HG02943 (cell line): Measurements from ENCODE around the gene CROCC.
"Not testable (repeated sequence)": the region's sequence is repeated elsewhere in the genome, so short reads cannot be mapped to it uniquely, and the experiment has no call there.

Experiments used
- ATAC-seq: cut with Tn5 transposase; IDR thresholded peaks from one replicate; pipeline ENCODE4 v1.9.1; 2021; ENCODE audit warnings: mild to moderate bottlenecking, low read depth, moderate library complexity; ENCODE audit not compliant: unreplicated experiment

CROCC gene

DNA sequence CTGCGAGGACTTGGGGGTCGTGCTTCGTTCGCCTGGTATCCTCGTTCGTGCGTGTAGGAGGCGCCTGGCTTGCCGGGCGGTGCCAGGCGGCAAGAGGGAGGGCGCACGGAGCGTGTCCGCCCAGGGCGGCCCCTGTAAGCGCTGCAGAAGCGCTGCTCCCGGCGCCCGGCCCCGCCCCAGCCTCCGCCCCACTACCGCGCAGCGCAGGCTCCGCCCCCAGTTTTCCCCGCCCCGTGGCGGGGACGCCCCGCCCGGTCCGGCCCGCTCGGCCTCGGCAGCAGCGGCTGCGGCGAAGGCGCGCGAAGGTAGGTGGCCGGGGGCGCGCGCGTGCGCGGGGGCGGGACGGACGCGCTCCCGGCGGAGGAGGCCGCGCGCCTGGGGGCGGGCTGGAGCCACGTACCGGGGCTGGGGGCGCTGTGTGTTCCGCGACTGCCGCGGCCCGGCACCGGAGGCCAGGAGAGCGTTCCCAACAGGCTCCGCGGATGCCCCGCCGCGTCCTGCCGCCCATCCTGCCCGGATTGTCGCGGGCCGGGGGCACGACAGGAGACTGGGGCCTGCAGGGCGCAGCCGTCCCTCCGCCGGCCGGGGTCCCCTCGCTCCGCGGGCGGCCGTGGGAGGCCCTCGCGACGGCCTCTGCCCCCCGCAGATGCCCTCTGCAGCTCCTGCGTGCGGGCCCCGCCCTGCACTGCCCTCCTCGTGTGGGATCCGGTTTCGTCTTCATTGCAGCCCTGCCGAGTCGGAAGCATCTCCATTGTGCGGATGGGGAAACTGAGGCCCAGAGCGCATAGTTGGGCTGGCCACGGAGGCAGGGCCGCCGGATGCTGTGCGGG lies 7.7 kb upstream of the CROCC start:
- ATAC-seq, result peak; percentile 70

DNA sequence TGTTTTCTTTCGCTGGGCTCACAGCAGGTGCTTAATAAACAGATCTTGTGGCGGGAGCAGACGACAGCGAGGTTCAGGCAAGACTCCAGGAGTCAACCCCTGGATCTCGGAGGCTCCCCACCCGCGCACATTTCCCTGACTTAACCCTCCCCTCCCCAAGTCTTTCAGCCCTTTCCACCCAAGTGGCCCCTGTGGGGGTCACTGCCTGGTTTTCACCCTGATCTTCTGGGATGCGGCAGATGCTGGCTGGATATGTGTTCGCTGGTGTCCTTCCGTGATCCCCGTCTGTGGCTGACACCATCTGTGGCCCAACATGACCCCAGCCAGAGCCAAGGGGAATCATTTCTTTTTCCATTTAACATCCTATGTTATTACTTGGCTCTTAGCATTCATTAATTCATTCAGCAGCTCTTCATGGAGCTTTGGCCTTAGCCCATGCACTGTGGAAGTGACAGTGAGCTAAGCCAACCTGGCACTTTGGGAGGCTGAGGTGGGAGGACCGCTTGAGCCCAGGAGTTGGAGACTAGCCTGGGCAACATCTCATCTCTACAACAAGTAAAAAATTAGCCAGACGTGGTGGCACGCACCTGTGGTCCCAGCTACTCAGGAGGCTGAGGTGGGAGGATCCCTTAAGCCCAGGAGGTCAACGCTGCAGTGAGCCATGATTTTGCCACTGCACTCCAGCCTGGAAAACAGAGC lies 6.7 kb upstream of the CROCC start:
- ATAC-seq, result not testable (repeated sequence)

DNA sequence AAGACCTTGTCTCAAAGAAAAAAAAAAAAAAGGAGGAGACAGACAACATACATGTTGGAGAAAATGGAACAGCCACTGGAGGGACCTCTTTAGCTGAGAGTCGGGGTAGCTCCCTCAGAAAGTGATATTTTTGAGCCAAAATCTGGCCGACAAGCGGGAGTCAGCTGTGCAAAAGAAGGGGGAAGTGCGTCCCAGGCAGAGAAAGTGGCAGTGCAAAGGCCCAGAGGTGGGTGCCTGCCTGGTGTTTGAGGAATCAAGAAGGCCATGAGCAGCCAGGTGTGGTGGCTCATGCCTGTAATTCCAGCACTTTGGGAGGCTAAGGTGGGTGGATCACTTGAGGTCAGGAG lies 6.1 kb upstream of the CROCC start:
- no peak for ATAC-seq

DNA sequence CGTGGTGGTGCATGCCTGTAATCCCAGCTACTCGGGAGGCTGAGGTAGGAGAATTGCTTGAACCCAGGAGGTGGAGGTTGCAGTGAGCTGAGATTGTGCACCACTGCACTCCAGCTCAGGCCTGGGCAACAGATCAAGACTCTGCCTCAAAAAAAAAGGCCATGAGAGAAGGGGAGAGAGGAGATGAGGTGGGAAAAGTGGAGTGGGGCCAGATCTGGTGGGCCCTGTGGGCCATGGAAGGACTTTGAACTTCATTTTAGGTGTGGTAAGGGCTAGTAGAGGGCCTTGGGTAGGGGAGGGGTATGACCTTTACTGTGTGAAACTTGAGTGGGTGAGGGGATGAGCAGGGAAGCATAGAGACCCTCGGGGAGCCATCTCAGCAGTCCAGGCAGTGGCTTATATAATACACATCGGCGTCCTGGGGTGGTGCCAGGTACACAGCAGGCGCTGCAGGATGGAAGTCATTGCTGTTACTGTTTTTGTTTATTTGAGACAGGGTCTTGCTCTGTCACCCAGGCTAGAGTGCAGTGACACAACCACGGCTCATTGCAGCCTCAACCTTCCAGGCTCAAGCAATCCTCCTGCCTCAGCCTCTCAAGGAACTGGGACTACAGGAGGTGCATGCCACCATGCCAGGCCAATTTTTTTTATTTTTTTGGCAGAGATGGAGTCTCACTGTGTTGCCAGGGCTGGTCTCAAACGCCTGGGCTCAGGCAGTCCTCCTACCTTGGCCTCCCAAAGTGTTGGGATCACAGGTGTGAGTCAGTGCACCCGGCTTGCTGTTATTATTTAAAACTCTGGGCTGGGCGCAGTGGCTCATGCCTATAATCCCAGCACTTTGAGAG lies 5.5 kb upstream of the CROCC start:
- not testable (repeated sequence) for ATAC-seq

DNA sequence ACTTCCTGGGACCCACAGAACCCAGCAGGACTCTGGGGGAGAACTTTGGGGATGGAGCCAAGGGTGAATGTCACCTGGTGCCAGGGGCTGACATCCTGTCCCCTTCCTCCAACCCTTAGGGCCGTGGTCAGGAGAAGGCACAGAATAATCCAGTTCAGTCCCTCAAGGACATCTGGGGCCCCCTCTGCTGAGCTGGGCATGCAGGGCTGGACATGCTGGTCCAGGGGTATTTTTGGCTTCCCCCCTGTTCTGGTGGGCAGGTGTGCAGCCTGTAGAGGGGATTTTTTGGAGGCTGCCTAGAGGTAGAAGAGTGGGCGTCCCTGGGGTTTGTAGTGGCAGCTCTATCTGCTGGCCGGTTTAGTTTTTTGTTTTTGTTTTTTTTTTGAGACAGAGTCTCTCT lies 3.4 kb upstream of the CROCC start:
- ATAC-seq, result no peak

DNA sequence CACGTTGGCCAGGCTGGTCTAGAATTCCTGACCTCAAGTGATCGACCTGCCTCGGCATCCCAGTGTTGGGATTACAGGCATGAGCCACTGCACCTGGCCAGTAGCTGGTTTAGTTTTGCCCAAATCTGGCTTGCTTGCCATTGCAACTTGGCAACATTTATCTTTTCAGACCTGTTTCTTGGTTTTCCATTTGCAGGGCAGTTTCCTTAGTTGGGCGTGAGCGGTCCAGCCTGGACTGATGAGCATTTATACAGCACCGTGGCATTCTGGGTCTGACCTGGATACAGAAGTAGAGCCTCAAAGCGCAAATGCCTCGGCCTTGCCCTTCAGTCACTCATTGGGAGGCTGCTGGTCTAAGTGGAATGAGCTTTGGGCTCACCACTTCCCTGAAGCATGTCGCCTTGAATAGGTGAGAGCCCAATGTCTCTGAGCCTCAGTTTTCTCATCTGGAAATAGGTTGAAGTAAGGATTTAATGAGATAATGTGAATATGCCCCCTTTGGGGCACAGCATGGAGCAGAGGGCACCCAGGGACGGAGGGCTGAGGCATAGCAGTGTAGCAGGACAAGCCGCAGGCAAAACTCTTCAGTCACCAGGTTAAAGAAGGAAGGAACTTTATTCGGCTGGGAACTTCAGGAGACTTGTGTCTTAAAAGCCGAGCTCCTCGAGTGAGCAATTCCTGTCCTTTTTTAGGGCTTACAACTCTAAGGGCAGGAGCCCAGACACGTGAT lies 2.6 kb upstream of the CROCC start:
- ATAC-seq, result not testable (repeated sequence)

DNA sequence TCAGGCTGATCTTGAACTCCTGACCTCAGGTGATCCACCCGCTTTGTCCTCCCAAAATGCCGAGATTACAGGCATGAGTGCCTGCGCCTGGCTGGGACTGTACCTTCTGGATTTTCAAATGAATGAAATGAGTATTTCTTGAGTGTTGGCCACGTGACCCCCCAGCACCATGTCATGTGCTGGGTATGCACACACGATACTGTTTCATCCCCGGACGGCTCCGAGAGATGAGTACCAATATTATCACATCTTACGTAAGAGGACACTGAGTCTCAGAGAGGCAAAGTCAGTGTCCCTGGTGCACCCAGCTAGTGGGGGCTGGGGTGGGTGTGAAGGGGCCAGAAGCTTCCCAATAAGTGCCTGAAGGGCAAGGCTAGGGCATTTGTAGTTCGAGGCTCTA lies 780 bp upstream of the CROCC start:
- no peak for ATAC-seq

DNA sequence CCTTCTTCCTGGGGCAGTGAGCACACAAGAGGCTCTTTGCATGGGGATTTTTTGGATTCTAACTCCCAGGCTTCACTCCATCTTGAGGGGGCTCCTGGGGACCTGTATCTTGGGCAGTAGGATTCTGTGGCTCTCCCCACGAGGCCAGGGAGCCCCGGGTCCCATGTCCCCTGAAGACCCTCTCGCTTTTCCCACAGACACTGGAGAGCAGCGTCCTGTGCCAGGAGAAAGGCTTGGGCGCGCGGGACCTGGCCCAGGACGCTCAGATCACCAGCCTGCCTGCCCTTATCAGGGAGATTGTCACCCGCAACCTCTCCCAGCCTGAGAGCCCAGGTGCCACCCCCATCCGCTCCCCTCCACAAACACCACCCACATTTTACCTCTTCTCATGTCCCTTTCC lies 735 bp downstream of the CROCC start:
- ATAC-seq, result no peak

DNA sequence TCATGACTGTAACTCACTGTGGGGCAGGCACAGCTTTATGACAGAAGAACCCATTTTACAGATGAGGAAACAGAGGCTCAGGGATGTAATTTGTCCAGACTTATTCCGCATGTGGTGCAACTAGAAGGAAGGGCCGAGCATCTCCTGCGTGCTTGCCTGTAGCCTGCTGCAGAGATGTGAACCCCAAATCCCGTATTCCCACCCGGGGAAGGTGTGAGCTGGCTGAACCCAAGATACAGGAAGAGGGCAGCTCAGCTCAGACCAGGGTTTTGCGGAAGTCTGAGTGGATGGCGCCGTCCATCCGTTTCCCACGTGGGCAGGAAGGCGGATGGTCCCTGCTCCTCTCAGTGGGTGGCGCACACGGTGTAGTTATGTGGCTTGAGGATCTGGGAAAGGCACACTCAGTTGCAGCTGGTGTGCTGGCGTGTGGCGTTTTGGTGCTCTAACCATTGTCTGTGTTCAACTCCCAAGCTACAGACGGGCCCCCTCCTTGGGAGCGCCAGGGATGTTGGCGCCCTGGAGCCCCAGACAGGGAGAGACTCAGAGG lies 1.2 kb downstream of the CROCC start:
- ATAC-seq, result no peak

DNA sequence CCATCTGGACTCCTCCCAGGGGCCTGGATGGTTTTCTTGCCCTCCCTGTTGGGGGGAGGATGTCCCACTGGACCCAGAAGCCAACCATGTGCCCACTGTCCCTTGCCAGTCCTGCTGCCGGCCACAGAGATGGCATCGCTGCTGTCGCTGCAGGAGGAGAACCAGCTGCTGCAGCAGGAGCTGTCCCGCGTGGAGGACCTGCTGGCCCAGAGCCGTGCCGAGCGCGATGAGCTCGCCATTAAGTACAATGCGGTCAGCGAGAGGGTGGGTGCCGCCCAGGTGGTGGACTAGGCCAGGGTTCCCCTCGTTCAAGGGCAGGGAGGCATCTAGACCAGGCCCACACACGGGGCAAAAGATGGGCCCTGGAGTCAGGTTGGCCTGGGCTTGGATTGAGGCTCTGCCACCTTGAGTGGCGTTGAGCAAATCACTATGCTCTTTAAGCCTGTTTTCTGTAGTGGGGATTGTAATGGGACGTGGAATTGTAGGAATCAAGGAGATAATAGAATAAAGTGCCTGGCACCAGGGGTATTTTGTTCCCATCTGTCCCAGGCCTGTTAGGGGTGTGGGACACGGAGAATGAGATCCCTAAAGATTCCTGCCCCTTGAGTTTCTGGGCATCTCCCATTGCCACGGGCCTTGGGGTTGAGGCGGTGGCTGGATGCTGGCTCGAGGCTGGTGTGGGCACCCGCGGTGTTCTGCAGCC lies 2.6 kb downstream of the CROCC start:
- ATAC-seq, result no peak

DNA sequence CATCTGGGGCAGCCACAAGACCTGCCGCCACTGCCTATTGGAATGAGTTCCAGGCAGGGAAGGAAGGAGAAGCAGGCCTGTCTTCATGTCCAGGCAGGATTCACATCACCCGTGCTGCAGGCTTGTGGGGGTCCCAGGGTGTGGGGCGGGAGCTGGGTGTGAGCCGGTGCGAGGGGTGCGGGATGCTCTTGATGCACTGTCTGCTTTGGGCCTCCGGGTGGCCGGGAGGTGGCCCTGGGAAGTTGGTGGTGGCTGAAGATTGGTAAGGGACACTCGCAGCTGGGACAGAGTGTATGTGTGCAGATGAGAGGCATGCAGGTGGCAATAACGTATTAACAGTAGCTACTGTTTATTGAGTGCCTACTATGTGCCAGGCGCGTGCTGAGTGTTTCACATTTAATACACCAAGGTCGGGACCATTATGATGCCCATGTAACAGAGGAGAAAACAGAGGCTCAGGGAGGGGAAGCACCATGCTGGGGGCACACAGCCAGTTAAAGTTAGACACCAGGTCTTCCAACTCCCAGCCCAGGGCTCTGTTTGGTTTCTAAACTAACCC lies 3.3 kb downstream of the CROCC start:
- ATAC-seq, result no peak

DNA sequence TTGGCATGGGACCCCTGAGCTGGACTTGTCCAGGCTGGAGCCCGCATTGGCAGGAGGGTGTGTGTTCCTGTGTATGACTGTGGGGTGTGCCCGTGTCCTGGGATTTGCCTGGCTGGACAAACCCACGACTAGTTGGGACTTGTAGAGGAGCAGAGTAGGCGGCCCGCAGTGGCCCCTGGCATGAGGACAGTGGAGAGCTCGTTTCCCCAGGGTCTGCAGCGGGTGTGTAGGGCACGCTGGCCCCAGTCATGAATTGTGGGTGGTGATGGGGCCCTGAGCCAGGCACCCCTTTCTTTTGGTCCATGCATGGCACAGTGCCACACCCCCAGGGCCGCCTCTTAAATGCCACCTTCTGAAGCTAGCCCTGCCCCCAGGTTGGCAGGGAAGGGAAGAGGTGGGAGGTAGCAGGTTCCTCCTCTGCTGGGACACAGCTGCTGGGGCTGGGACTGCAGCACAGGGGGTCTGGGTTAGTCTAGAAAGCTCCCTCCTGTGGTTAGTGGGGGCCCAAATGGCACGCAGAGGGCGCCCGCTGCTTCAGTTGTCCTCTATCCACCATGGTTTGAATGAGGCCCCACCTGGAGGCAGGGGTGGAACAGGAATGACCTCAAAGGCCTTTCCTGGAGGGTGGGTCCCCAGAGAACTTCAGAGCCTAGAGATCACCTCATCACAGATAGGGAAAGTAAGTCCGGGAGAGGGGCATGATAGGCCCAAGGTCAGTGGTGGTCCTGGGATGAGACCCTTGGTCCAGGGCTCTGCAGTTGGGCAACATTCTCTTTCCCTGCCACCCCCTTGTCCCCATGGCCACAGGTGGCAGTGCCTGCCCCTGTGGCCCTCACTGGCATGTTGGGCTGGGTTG lies 4.1 kb downstream of the CROCC start:
- ATAC-seq, result no peak

DNA sequence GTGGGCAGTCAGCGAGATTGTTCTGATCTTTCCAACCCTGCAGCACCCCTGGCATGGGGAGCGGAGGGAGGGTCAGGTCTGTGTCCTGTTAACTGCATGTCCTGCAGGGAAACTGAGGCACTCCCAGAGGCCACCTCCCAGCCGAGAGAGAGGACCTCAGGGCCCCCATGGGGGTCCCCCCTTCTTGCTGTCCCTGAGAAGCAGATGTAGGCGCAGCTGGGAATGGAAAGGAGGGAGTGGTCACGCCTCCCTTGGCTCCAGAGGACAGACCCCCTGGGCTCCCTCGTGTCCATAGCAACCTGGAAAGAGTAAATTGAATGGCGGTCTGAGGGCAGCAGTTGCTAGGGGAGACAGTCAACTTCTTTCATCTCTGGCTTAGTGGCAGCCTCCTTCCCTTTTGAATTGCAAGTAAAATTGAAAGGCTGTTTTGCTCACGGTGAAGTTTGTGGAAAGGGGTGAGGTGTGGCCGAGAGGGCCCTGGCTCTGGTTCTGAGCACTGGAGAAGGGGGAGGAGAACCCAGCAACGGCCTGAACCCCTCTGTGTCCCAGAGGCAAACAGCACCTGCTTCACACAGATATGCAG lies 4.9 kb downstream of the CROCC start:
- ATAC-seq, result no peak

DNA sequence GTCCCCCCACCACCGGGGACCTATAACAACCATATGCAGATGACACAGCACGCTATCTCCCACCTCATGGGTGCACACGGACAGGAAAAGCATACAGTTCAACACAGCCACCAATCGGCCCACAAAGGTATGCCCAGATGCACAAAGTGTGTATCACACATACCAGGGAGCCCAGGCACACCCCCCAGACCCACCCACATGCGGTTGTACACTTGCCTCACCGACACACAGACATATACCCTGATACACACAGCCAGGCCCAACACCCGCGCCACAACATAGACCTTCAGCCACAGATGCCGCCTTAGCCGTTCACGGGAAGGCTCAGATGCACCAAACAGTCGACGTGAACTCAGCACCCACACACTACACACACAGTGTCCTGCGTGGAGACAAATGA lies 5.5 kb downstream of the CROCC start:
- no peak for ATAC-seq

DNA sequence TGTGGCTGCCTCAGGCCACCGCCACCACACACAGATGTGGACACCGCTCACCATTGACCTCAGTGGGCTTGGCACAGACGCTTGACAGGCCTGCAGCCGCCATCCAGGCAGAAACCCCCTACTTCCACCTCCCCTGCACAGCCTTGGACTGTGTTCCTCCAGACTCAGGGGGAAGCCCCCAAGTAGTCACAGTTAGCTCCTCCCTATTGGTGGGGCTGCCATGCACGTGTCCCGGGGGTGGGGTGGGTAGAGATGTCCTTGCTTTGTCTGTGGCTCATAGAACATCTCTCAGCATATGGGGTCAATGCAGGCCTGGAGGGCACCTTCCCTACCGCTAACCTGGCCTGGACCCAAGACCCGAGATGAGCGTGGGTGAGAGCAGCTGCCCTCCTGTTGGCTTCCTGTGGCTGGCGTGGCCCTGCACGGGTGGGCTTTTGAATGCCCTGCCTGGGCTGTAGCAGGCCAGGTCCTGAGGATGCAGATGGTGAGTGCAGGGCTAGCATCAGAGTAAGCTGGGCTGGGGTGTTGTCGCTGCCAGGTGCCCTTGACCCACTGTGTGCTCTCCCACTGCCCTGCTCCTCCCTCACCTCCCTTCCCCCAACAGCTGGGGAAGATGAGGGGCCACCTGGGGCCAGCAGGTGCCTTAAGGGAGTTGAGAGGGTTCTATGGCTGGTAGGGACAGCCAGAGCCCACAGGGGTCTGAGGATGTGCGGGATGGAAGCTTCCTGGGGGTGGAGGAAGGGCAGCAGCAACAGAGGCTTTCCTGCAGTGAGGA lies 6.2 kb downstream of the CROCC start:
- no peak for ATAC-seq

DNA sequence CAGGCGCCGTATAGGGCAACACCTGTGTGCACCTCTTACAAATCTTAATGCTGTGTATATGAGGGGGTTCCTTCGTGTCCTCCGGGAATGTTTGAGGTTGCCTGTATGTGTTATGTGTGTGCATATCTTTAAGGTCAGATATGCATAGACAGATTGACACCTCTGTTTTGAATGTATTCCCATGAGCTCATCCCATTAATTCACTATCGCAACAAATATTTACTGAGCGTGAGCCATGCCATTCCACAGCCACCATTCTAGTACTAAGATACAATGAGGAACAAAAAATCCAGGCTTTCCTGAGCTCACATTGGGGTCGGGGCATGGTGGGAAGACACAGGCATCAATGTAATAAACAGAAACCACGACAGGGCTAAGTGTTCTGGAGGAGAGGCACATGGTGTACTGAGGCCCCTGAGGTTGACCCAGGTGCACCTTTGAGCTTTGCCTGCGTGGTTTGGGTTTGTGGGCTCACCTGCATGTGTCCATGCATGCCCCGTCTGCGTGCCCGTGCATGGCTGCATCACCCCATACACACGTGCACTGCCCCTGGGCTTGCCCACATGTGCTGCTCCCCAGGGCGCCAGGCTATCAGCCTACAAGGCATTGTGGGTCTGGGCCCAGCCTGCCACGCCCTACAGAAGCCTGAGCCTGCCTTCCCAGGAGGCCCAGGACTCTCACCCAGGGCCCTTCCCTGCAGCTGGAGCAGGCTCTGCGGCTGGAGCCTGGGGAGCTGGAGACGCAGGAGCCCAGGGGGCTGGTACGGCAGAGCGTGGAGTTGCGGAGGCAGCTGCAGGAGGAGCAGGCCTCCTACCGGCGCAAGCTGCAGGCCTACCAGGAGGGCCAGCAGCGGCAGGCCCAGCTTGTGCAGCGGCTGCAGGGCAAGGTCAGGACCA lies 7.7 kb downstream of the CROCC start:
- not testable (repeated sequence) for ATAC-seq
